ENCODE data around the gene STRN4.
A peak's percentile ranks its signal among the peaks of the same experiment; 100 is the strongest.

Gene STRN4

DNA sequence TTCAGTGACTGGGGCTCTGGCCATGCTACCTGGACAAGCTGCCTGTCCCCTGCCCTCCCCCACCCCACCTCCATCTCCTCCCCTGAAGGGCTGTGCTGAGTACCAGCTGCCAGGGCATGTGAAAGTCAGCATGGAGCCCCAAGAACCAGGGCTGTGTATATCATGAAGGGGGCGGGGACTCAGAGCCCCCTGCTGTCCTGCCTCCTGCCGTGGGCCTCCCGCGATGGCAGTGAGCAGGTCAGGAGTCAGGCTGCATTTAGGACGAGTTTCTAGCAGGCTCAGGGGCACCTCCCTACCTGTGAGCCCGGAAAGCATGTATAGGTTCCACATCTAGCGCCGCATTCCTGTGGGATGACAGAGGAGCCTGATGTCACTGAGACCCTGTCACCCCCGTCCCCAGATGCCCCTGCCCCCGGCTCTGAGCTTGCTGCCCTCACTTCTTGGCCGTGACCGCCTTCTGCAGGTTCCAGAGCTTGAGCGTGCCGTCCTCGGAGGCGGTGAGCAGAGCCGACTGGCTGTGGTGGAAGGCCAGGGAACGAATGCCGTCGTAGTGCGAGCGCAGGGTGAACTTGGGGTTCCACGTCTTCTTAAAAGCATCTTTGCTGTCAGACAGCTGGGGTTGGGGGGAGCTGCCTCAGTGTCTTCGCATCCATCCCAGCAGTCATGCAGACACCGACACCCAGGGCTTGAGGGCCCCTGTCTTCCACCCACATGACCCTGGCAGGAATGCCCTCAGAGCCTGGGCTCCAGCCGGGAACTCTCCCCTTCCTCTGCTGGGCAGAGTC, 21.0 kb downstream of the STRN4 start:
- DNase-seq (ENCODE audit: low read depth, low spot score) = no peak

DNA sequence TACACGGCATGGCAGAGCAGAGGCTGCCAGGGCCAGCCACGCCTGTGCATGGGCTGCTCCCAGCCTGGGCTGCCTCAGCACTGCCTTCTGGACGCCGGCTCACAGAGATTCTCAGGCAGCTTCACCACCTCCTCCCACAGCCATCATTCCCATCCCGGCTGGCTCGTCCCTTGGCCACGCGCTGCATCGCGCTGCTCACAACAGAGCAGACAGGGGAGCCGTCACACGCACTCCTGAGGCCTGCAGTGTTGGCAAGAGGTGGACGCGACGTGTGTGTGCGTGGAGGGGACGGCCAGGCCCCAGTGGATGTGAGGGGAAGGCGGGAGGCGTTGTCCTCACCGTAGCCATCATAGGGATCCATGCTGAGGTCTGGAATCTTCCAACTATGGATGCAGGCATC, 21.8 kb downstream of the STRN4 start:
- no peak for DNase-seq (ENCODE audit: low read depth, low spot score)

DNA sequence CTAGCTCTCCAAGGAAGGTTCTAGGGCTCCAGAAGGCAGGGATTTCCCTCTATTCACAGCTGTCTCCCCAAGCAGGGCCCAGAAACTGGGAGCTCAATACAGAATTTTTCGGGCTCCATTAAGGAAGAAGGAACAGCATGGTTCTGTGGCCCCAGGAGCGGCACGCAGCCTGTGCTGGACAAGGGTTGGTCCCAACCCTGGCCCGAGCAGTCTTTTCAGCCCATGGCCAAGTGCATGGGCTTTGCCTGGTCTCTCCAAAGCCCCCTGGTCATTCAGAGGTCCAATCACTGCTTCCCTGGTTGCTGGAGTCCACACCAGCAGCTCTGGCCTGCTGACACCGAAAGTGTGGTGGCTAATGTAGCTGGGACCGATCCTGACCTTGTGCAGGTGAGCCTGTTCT, 22.8 kb downstream of the STRN4 start:
- no peak for DNase-seq (ENCODE audit: low read depth, low spot score)

DNA sequence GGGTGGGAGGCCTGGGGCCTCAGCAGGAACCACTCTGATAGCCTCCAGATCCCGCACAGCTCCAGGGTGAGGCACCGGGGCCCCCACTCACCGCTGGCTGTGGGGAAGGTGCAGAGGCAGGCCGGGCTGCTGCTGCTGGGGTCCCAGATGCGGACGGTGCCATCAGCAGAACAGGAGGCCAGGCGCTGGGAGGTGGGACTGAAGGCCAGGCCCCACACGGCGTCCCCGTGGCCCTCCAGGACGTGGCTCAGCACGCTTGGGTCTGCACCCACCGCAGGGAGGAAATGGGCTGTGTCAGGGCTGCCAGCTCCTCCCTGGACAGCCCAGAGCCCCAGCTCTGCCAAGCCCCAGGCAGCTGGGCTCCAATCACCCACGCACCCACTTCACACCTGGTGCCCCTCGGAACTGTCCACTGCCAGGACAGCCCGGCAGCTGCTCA, 23.2 kb downstream of the STRN4 start:
- DNase-seq (ENCODE audit: low read depth, low spot score) = no peak

DNA sequence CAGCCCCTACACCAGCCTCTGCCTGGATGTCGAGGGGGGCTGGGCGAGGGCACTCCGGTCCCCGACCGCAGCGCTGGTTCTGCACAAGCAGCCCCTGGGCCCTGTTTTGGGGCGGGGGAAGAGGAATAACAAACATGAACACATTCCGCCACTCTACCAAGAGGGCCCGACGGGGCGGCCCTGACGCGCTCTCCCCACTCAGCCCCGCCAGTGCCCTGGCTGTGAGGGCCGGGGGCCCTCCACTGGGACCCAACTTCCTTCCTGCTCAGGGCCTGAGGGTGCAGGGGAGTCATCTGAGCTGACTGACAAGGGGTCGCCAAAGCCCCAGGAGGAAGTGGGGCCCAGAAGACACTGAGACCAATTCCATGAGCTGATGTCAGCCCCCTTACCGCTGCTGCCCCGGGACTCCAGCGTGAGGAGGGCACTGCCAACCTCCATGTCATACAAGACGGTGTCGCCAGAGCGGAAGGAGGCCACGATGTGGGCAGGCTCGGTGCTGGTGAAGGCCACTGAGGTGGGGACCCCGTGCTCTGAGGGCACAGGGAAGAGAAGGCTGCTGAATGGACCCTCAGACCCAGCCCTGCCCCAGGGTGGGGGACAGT, 23.7 kb downstream of the STRN4 start:
- DNase-seq (ENCODE audit: low read depth, low spot score) = no peak

DNA sequence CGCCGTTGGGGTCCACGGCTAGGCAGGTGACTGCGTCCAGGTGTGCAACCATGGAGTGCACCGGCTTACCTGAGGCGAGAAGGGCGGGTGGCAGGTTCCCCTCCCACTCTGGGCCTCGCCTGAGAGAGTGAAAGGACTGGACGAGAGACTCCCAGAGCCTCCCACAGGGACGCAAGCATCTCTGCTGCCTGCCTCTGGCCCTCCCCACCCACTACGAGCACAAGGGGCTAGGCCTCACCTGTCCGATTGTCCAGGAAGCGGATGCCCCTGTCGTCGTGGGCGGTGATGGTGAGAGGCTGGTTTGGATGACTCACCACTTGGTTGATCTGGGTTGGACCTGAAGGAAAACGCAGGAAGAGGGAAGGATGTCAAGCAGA, 24.3 kb downstream of the STRN4 start:
- no peak for DNase-seq (ENCODE audit: low read depth, low spot score)

DNA sequence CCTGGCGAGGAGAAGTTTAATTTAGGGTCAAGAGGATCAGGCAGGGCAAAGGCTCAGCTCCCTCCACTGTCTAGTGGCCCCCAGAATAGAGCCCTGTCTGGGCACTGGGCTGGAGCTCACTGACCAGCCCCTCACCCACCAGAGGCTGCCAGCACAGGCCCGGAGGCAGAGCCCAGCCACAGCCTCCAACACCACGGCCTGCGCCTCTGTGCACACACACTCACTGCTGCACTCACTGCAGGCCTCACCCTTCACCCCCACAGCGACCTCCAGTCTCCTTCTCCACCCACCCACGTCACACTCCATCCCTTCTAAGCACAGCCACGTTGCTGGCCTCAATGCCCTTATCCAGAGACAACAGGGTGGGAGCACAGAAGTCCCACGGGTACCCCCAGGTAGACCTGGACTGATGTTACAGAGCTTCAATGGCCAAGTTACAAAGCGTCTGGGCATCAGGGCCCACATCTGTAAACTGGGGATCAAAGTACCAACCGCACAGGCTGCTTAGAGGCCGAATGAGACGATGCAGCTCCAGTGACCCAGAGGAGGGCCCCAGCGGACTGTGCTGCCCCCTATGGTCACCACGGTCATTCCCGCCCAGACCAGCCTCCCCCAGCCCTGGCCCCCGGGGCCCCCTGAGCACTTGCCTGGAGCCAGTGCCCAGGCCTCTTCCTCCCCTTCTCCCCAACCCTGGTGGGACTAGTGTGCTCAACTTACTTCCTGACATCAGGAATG, 24.8 kb downstream of the STRN4 start:
- no peak for DNase-seq (ENCODE audit: low read depth, low spot score)

DNA sequence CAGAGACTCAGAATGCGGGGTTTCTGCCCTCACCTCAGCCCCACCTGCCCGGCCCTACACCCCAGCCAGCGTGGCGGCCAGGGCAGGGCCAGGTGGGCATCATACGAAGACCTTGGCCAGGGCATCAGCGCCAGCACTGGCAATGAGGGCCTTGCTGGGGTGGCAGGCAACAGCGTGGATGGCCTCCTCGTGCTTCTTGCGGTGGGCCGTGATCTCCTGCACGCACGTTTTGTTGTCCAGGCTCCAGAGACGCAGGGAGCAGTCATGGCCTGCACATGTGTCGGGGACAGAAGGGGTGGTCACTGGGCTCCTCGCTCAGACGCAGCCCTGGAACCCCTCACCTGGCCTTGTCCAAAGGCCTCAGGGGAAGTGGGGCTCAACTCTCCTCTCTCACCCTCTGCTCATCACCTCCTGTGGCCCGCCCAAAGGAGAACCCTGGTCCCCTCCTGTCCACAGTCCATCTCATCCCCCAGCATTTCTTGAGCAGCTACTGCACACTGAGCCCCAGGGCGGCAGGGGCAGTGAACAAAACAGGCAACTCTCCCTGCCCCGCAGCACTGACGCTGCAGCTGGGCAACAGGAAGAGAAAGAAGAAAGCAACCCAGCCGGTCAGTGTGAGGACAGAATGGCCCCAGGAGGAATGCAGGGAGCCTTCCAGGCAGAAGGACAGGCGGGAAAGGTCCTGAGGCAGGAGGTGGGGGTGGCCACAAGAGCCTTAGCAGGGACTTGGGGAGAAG, 25.6 kb downstream of the STRN4 start:
- DNase-seq (ENCODE audit: low read depth, low spot score) = no peak

DNA sequence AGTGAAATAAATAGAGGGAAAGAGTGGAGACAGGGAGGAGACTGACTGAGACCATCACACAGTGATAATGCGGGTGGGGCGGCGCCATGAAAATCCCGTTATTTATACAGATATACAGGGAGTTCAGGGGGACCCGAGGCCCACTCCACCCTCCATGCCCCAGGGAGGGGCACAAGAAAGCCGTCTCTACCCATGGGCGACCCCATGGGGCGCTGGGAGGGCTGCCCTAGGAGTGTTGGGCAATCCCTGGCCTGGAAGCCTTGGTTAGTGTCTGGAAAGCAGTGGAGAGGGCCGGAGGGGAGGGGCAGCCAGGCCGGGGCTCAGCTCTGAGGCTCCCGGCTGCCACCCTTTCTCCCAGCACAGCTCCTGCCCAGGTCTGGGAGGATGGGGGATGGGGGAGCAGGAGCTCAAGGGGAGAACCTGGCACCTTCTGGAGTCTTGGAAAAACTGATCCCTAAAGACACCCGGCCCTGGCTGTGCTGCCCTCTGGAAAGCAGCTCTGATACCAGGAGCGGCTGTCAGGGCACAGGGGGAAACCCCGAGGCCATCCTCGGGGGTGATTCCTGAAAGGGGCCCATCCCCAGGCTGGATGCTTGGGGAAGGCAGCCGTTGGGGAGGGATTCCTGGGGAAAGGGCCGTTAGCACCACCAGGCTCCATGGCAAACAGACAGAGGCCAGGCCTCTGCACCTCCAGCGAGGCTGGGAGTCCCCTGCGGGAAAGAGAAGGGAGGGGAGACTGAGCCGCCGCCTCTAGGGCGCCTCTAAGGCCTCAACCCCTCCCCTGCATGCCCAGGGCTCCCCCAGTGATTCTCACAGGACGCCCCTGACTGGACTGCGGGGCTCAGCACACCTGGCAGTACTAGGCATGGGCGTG, 26.4 kb downstream of the STRN4 start:
- no peak for DNase-seq (ENCODE audit: low read depth, low spot score)

DNA sequence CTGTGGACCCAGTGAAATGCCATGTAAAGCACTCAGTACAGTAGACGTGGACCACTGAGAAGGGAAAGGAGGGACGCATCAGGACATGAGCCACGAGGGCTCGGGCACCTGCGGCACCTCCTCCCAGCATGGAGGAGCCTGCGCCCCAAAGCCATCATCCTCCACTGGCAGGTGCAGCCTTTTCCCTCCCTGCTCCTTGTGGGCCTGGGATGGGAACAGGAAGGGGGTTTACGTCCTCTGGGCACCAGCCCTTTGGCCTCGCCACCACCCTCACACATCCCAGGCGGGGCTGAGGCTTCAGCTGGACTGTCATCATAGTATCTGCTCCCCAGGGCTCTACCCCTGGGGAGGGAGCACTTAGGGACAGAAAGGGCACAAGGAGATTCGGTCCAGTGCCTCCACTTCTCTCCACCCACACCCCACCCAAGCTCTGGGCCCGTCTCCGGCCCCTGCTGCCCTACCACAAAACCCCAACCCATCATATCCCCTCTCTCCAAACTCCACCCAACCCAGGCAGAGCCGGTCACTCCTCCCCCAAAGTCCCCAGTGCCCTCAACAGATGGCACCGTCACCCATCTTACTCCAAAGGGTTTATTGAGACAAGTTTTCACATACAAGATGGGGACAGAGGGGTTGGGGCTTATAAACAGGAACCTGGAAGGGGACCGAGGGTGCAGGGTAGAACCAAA, 27.2 kb downstream of the STRN4 start:
- no peak for DNase-seq (ENCODE audit: low read depth, low spot score)

DNA sequence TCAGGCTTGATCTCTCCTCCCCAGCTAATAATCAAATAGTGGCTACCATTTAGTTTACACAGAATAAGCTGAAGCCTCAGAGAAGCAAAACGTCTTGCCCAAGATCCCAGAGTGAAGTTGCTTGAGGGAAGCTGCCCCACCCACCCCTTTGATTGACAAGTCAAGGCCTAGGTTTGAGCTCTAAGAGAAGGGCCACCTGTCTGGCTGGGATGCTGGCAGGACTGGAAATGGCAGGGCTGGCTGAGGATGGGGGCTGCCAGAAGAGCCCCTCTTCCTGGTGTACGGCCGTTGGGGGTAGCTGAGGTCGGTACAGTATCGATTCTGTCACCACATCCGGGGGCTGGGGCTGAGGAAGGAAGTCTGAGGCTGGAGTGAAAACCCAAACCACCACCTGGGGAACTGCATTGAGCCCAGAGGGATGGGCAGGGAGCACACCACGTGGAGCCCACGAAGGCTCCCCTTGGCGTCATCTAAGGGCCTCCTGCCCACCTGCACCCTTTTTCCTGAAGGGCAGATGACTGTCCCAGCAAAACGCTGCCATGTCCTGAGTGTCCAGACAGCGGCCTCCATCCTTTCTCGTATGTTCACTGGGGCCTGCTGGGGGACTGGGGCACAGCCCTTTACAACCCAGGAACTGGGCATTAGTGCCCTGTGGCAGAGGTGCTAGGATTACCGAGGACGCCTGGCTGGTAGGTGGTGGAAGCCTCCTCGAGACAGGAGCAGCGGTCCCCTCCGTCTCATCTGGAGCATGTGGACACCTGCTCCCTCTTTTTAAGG, 27.9 kb downstream of the STRN4 start:
- no peak for DNase-seq (ENCODE audit: low read depth, low spot score)

DNA sequence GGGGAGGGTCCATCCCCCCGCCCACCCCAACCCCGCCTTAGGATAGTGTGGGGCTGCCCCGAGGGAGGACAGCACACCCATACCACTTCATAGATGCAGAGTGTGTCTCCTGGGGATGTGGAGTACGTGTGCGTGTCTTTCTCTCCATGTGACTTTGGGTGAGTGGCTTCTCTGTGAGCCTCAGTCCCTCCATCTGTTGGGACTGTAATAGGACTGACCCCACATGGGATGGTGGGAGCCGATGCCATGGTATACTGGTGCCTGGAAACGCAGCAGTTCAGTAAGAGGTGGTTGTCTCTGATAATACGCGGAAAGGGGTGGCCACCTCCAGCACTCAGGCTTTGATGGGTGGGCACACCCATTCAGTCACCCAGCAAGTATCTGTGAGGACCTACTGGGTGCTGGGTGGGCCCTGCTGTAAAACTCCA, 28.5 kb downstream of the STRN4 start:
- DNase-seq (ENCODE audit: low read depth, low spot score) = no peak

DNA sequence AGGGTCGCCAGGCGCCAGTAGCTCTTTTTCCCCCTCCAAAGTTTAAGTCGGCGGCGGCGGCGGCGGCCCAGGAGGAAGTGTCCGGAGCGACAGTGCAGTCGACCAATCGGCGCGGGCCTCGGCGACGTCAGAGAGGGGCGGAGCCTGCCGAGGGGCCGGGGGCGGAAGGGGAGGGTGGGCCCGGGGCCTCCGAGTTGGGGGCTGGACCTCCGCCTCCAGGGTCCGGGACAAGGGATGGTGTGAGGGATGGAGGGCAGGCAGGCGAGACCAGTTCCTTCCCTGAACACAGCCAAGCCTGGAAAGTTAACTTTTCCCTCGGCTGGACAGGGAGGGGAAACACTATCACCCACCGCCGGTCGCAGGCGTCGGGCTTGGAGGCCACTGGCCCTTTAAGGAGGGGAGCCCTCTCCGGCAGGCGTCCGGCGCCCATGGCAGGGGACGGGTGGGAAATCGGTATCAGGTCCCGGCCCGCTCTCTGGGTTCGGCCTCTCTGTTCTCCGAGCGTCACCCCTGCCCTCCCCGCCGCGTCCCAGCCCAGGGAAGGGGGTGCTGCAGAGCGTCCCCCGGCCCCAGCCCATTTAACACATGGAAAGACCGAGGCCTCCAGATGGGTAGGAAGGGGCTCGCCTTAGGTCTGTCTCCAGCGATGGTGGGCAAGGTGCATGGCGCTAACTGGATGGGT, 29.1 kb downstream of the STRN4 start, which contains the start of gene PRKD2:
PRKD2 (minus strand) TSS at position 81 of the 682 bp plus-strand sequence. CDS start 744 bp downstream, outside the sequence.
- peak; percentile 95 for DNase-seq (ENCODE audit: low read depth, low spot score)

DNA sequence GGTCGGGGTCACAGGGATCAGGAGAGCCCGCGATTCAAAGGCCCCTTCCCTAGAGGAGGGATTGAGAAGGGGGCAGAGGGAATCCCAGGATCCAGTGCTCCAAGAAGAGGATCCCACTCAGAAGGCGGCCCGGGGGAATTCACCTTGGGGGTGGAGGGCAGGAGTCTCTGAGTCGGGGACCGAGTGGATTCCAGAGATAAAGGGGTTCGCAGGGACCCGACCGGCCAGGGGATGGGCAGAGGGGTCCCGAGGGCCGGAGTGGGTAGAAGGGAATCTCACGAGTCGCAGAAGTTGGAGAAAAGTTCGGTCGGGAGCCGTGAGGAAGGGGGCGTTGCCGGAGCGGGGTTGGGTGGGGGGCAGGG, 29.6 kb downstream of the STRN4 start:
- DNase-seq (ENCODE audit: low read depth, low spot score) = peak; percentile 21

DNA sequence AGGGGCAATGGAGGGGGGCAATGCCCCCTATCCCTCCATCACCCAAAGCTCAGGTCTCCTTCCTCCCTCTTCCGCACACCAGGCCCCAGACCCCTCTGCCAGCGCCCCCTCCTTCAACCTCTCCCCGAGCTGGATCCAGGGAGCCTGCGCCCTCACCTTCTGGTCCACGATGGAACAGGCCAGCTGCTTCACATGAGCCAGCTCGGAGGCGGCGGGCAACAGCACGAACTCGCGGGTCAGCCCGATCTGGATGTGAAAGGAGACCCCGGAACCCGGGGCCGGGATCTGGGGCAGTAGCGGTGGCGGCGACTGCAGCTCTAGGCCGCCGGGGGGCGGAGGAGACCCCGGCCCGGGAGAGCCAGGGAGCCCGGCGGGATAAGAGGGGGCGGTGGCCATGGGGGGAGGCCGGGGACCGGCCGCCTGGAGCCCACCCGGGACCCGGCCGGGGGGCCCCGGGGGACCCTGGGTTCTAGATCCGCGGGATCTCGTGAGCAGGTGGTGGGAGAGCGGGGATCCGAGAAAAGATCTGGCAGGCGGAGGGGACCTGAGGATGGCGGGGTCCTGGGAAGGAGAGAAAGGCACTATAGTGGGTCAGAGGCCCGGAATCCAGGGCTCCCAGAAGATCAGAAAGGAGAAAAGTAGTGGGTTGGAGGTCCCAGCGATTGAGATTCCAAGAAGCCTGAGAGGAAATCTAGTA, 30.1 kb downstream of the STRN4 start:
- DNase-seq (ENCODE audit: low read depth, low spot score) = peak; percentile 48

DNA sequence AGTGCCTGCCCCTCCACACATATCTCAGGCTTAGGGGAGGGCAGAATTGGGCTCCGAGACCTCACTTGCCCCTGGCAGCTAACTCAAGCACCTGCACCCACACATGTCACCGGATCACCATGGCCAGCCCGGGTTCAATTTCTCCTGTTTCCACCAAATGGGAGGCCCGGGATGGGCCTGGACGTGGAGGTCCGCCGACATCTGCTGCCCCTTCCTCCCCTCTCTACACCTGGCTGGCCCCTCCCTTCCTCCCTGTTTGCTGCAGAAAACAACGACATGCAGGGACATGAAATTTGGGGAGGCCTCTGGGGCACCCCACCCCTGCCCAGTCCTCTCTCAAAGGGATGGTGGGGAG, 30.7 kb downstream of the STRN4 start:
- DNase-seq (ENCODE audit: low read depth, low spot score) = no peak

DNA sequence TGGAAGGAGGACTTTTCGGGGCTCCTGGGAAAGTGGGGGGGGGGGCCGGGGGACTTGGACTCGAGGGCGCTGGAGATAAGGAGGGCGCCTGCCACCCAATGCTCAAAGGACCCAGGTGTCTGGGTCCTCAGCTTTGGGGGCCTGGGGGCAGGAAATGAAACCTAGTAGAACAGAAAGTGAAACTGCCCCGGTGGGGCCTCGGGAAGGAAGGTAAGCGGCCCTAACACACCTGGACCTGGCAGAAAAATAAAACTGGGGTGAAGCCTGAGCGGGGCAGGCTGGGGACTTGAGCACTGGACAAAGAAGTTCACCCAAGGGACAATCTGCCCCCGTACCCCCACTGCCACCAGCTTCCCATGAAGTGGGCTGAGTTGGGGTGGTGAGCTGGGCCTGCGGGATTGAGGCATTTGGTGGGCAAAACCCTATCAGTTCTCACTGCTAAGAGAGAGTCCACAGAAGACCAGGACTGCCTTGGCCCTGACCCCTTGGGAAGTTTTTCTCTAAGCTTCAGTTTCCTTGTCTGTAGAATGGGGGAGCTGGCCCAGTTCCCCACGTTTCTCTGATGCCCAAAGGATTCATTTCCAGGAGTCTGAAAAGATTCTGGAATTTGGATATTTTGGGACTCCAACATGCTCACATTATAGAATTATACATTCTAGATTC, 31.7 kb downstream of the STRN4 start:
- no peak for DNase-seq (ENCODE audit: low read depth, low spot score)
